Measurements from ENCODE around the gene LRRTM2.

GRCh38 chr5:138832218-138832617 is 42.9 kb downstream of the LRRTM2 start:
- TF ChIP-seq TAF1 (IDR thresholded peaks at IDR 0.05; ENCODE audit: low read depth) = no peak
- TF ChIP-seq ZBTB7A (IDR thresholded peaks at IDR 0.05; ENCODE audit: low read depth) = no peak
- TF ChIP-seq FOXM1 (IDR thresholded peaks at IDR 0.05; ENCODE audit: borderline replicate concordance, low read depth) = no peak
- no peak for TF ChIP-seq RAD21 (IDR thresholded peaks at IDR 0.05; ENCODE audit: low read depth)
- TF ChIP-seq CEBPB (IDR thresholded peaks at IDR 0.05) = no peak
- TF ChIP-seq YY1 (IDR thresholded peaks at IDR 0.05; ENCODE audit: low read depth) = no peak
- TF ChIP-seq CREB1 (IDR thresholded peaks at IDR 0.05; ENCODE audit: low read depth) = no peak
- TF ChIP-seq NFIC (IDR thresholded peaks at IDR 0.05) = no peak
- TF ChIP-seq TEAD4 (IDR thresholded peaks at IDR 0.05) = no peak

All from Ishikawa (cell line).